HepG2 (cell line): ENCODE data around the gene TTLL1. TPM values are rescaled to one million over a fixed set of nuclear protein-coding genes. Genes with fewer than 3 reads are reported as not detected.

Experiments used
- AKAP8 ChIP-seq: sonication (generic); formaldehyde crosslinking; IDR thresholded peaks from 2 replicates; pipeline ENCODE4 v1.5.1; 2020; ENCODE audit warnings: mild to moderate bottlenecking, missing genetic modification reagents
- NCOR1 ChIP-seq: fragments of 200-600 bp; sonication (generic); IDR thresholded peaks from 2 replicates; pipeline ENCODE4 v1.7.0; 2017; ENCODE audit warnings: antibody characterized with exemption, low read length, borderline replicate concordance
- REST ChIP-seq, 2 experiments: IDR thresholded peaks; 2 replicates each; pipeline ENCODE4 v1.6.1; 2011 to 2012; ENCODE audit warnings: low read length in 2 of 2, borderline replicate concordance in 1 of 2, low read depth in 1 of 2, mild to moderate bottlenecking in 1 of 2, moderate library complexity in 1 of 2
- TBX3 ChIP-seq: fragments of 450-650 bp; IDR thresholded peaks from 2 replicates; pipeline ENCODE4 v1.6.1; 2017; ENCODE audit warnings: antibody characterized with exemption, mild to moderate bottlenecking, inconsistent platforms, borderline replicate concordance
- TCF12 ChIP-seq, 2 experiments: fragments of 450-650 bp in 1 of 2; sonication (generic) in 1 of 2; formaldehyde crosslinking in 1 of 2; IDR thresholded peaks; 2 replicates each; pipeline versions ENCODE4 v1.6.1 to v1.8.0; 2017 to 2022; ENCODE audit warnings: antibody characterized with exemption in 1 of 2, mild to moderate bottlenecking in 1 of 2, missing genetic modification reagents in 1 of 2, moderate library complexity in 1 of 2
- TRIM22 ChIP-seq: fragments of 450-650 bp; IDR thresholded peaks from 2 replicates; pipeline ENCODE4 v1.6.1; 2017
- ZFAT ChIP-seq: sonication (generic); formaldehyde crosslinking; conservative IDR thresholded peaks from 2 replicates; pipeline ENCODE4 v1.8.1; 2023; ENCODE audit warnings: missing genetic modification reagents, inconsistent platforms
- ZNF407 ChIP-seq: sonication (generic); formaldehyde crosslinking; IDR thresholded peaks from one replicate; pipeline ENCODE4 v1.5.1; 2020; ENCODE audit warnings: mild to moderate bottlenecking, missing genetic modification reagents; ENCODE audit errors: not compliant biosample characterization
- ZNF616 ChIP-seq: sonication (generic); formaldehyde crosslinking; IDR thresholded peaks from 2 replicates; pipeline ENCODE4 v1.5.0; 2020; ENCODE audit warnings: low read depth, mild to moderate bottlenecking, missing genetic modification reagents
- ZNF720 ChIP-seq: sonication (generic); formaldehyde crosslinking; IDR thresholded peaks from 2 replicates; pipeline ENCODE4 v1.4.0; 2020; ENCODE audit warnings: missing genetic modification reagents
- ZSCAN5A ChIP-seq: sonication (generic); formaldehyde crosslinking; IDR thresholded peaks from 2 replicates; pipeline ENCODE4 v1.8.0; 2022; ENCODE audit warnings: mild to moderate bottlenecking, missing genetic modification reagents, borderline replicate concordance
- polyA plus RNA-seq, 8 experiments: library from polyadenylated mRNA; depleted of rRNA in 3 of 8; stranded (reverse) in 7 of 8; unstranded in 1 of 8; fragments of >200 nt; fragmentation: Illumina TruSeq in 4 of 8; extraction: Trizol in 4 of 8; gene quantifications; 2 replicates each; pipeline versions ENCODE4 v1.2.1 to v1.2.3, GENCODE V29; 2011 to 2016; ENCODE audit warnings: low read depth in 4 of 8, missing spikeins in 1 of 8, mixed read lengths in 1 of 8; ENCODE audit not compliant: insufficient read depth in 1 of 8
- total RNA-seq, 5 experiments: library from RNA; depleted of rRNA; stranded (reverse); fragments of >200 nt; fragmentation: Illumina TruSeq; extraction: Trizol; gene quantifications; 2 replicates each; pipeline ENCODE4 v1.2.3, GENCODE V29; 2016; ENCODE audit warnings: low read depth in 1 of 5

Gene TTLL1
- total and polyA plus RNA-seq, 2 of the 13 experiments (the other 11 are each of a cell fraction or from before 2014, with no cell fraction given): 1.6 to 5.3 TPM

- TF ChIP-seq ZNF407 (no peak), ZNF720 (CRISPR knock-in tag) (no peak), ZFAT (CRISPR knock-in tag) (no peak), ZSCAN5A (CRISPR knock-in tag) (no peak), TBX3 (no peak), REST (IDR thresholded peaks at IDR 0.05; ENCODE audit: borderline replicate concordance in 1 of 2, low read depth in 1 of 2, low read length in 2 of 2) (no peak; a peak in 2 of 4 replicates), TCF12 (IDR thresholded peaks at IDR 0.05) (no peak), TCF12 (CRISPR knock-in tag; IDR thresholded peaks at IDR 0.05) (no peak; the same call in 1 of the 2 replicates), ZNF616 (CRISPR knock-in tag) (no peak), AKAP8 (CRISPR knock-in tag) (no peak), TRIM22 (no peak), NCOR1 (peak; percentile 80)
Observed at GRCh38 chr22:42994917-42995562, 94.2 kb downstream of the TTLL1 start (continued).
